GM18499 (cell line): Measurements from ENCODE around the gene BLMH.

Experiments used
- ATAC-seq: cut with Tn5 transposase; IDR thresholded peaks from one replicate; pipeline ENCODE4 v1.9.1; 2021; ENCODE audit warnings: moderate number of reproducible peaks; ENCODE audit not compliant: insufficient read depth, unreplicated experiment

The BLMH gene

GRCh38 chr17:30291543-30292285 is at the start of gene BLMH:
BLMH (minus strand) TSS chr17:30291944; CDS start chr17:30291819, 125 bp downstream.
- ATAC-seq = no peak

- ATAC-seq = no peak
These were observed 49.1 kb upstream of the BLMH start for GRCh38 chr17:30340801-30341356.

GRCh38 chr17:30339086-30339485 is 47.3 kb upstream of the BLMH start:
- no peak for ATAC-seq

- no peak for ATAC-seq
These were observed 45.8 kb upstream of the BLMH start for GRCh38 chr17:30337393-30337999.

GRCh38 chr17:30336369-30337171 is 44.8 kb upstream of the BLMH start:
- ATAC-seq = no peak

GRCh38 chr17:30334421-30334820 is 42.7 kb upstream of the BLMH start:
- no peak for ATAC-seq

GRCh38 chr17:30333503-30334360 is 42.0 kb upstream of the BLMH start, which contains the start of gene TMIGD1:
TMIGD1 (minus strand) TSS chr17:30334057; CDS start chr17:30332133, 1,924 bp downstream.
- ATAC-seq = no peak

- ATAC-seq = no peak
These were observed 40.4 kb upstream of the BLMH start for GRCh38 chr17:30332057-30332542.

GRCh38 chr17:30326809-30327208 is 35.1 kb upstream of the BLMH start:
- ATAC-seq = no peak

GRCh38 chr17:30324723-30325122 is 33.0 kb upstream of the BLMH start:
- ATAC-seq = no peak

- no peak for ATAC-seq
These were observed 32.2 kb upstream of the BLMH start for GRCh38 chr17:30323895-30324319.

- no peak for ATAC-seq
These were observed 31.6 kb upstream of the BLMH start for GRCh38 chr17:30323262-30323894.

- ATAC-seq = no peak
These were observed 29.6 kb upstream of the BLMH start for GRCh38 chr17:30321314-30321713.

- no peak for ATAC-seq
These were observed 26.4 kb upstream of the BLMH start for GRCh38 chr17:30318155-30318554.

- ATAC-seq = no peak
These were observed 25.0 kb upstream of the BLMH start for GRCh38 chr17:30316736-30317135.

GRCh38 chr17:30315106-30315505 is 23.4 kb upstream of the BLMH start:
- ATAC-seq = no peak

- ATAC-seq = no peak
These were observed 22.7 kb upstream of the BLMH start for GRCh38 chr17:30314474-30314873.

- no peak for ATAC-seq
These were observed 20.5 kb upstream of the BLMH start for GRCh38 chr17:30312226-30312625.

GRCh38 chr17:30310562-30310961 is 18.8 kb upstream of the BLMH start:
- no peak for ATAC-seq
